Smooth muscle cell (in vitro differentiated cells): ENCODE results near the gene TMEM120B. TPM values are rescaled to one million over a fixed set of nuclear protein-coding genes. Genes with fewer than 3 reads are reported as not detected.

Experiments
- DNase-seq: peaks from one replicate; lab custom pipeline; 2025; ENCODE audit not compliant: unreplicated experiment; lab: John Stamatoyannopoulos, UW
- H2AFZ ChIP-seq: fragments of 200-600 bp; sonication (generic); 2 replicates; pipeline ENCODE4 v1.6.0; 2016; ENCODE audit warnings: antibody characterized with exemption, low read depth, mild to moderate bottlenecking
- H3F3A ChIP-seq: fragments of 200-600 bp; sonication (generic); 2 replicates; pipeline ENCODE4 v1.6.0; 2017; ENCODE audit warnings: antibody characterized with exemption, low read depth
- H3K27ac ChIP-seq: fragments of 200-600 bp; sonication (generic); 2 replicates; pipeline ENCODE4 v1.5.1; 2016; ENCODE audit warnings: low read depth, mild to moderate bottlenecking
- H3K27me3 ChIP-seq: fragments of 200-600 bp; sonication (generic); 2 replicates; pipeline ENCODE4 v1.6.1; 2016; ENCODE audit warnings: low read depth, mild to moderate bottlenecking
- H3K36me3 ChIP-seq: fragments of 200-600 bp; sonication (generic); 2 replicates; pipeline ENCODE4 v1.5.1; 2016; ENCODE audit warnings: low read depth
- H3K4me1 ChIP-seq: fragments of 200-600 bp; sonication (generic); 2 replicates; pipeline ENCODE4 v1.5.1; 2016; ENCODE audit warnings: low read depth
- H3K4me2 ChIP-seq: fragments of 200-600 bp; sonication (generic); 2 replicates; pipeline ENCODE4 v1.6.0; 2016; ENCODE audit warnings: mild to moderate bottlenecking
- H3K4me3 ChIP-seq: fragments of 200-600 bp; sonication (generic); 2 replicates; pipeline ENCODE4 v1.5.1; 2016; ENCODE audit warnings: mild to moderate bottlenecking
- H3K79me2 ChIP-seq: fragments of 200-600 bp; sonication (generic); 2 replicates; pipeline ENCODE4 v1.6.0; 2016; ENCODE audit warnings: low read depth, mild to moderate bottlenecking
- H3K9ac ChIP-seq: fragments of 200-600 bp; sonication (generic); 2 replicates; pipeline ENCODE4 v1.6.0; 2016; ENCODE audit warnings: low read depth
- H3K9me3 ChIP-seq: fragments of 200-600 bp; sonication (generic); replicated peaks from 2 replicates; pipeline ENCODE4 v1.5.1; 2016; ENCODE audit warnings: low read depth
- H4K20me1 ChIP-seq: fragments of 200-600 bp; sonication (generic); 2 replicates; pipeline ENCODE4 v1.6.0; 2016; ENCODE audit warnings: low read depth
- WGBS: methylation state at CpG from one replicate; pipeline ENCODE4 v1.1.7; 2016; ENCODE audit warnings: low lambda C conversion rate; 5-methylcytosine and 5-hydroxymethylcytosine counted together
- polyA plus RNA-seq: library from polyadenylated mRNA; unstranded; fragments of >200 nt; fragmentation: Nextera tagmentation; extraction: Ambion mirVana; gene quantifications from 2 replicates; pipeline ENCODE4 v1.2.1, GENCODE V29; 2016
- total RNA-seq: library from RNA; depleted of rRNA; stranded (reverse); fragments of >200 nt; gene quantifications from 2 replicates; pipeline ENCODE4 v1.2.3, GENCODE V29; 2014
- TF ChIP-seq, protein P1 (sequence below): fragments of 200-600 bp; sonication (generic); IDR thresholded peaks from 2 replicates; pipeline ENCODE4 v1.5.1; 2017; ENCODE audit warnings: borderline replicate concordance, mild to moderate bottlenecking, antibody characterized with exemption; ENCODE audit not compliant: insufficient read depth, poor library complexity, severe bottlenecking

TMEM120B gene
- total and polyA plus RNA-seq, 2 experiments from 2014 or later, result 5.3 to 7.6 TPM

- TF ChIP-seq, protein P1, sequence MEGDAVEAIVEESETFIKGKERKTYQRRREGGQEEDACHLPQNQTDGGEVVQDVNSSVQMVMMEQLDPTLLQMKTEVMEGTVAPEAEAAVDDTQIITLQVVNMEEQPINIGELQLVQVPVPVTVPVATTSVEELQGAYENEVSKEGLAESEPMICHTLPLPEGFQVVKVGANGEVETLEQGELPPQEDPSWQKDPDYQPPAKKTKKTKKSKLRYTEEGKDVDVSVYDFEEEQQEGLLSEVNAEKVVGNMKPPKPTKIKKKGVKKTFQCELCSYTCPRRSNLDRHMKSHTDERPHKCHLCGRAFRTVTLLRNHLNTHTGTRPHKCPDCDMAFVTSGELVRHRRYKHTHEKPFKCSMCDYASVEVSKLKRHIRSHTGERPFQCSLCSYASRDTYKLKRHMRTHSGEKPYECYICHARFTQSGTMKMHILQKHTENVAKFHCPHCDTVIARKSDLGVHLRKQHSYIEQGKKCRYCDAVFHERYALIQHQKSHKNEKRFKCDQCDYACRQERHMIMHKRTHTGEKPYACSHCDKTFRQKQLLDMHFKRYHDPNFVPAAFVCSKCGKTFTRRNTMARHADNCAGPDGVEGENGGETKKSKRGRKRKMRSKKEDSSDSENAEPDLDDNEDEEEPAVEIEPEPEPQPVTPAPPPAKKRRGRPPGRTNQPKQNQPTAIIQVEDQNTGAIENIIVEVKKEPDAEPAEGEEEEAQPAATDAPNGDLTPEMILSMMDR, result no peak
- H2AFZ ChIP-seq, result no peak overlapping the region
- H3K9ac ChIP-seq, result no peak overlapping the region
- no peaks in the 10 kb centered on the region for H3F3A ChIP-seq
- H3K9me3 ChIP-seq, result no peaks in the 10 kb centered on the region
- H3K4me3 ChIP-seq, result no peak overlapping the region
- H3K4me2 ChIP-seq, result no peak overlapping the region
- no peaks in the 10 kb centered on the region for H3K36me3 ChIP-seq
- peaks cover 6% of the 10 kb centered on the region for H3K4me1 ChIP-seq
- no peaks in the 10 kb centered on the region for H3K27me3 ChIP-seq
- WGBS, result 91% methylated on average over 10 of the region's 10 CpGs
- H4K20me1 ChIP-seq, result peaks cover 18% of the 10 kb centered on the region
- no peaks in the 10 kb centered on the region for H3K79me2 ChIP-seq
- peak overlapping the region; percentile 69 for H3K27ac ChIP-seq
- no peak for DNase-seq
These were observed 36.7 kb downstream of the TMEM120B start for GRCh38 chr12:121749267-121749666.

DNA sequence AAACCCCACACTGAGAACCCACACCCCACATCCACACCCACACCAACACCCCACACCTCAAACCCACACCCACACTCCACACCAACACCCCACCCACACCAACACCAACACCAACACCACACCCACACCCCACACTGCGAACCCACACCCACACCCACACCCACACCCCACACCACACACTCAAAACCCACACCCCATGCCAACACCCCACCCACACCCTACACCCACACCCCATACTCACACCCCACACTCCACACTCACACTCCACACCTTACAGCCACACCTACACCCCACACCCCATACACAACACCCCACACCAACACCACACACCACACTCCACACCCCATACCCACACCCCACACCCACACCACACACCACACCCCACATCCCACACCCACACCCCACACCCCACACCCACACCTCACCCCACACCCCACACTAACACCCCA is 38.0 kb downstream of the TMEM120B start:
- Histone ChIP-seq H3K9ac (no peak overlapping the region), H2AFZ (no peak overlapping the region), H3K4me1 (peaks cover 6% of the 10 kb centered on the region), H3K4me2 (no peak overlapping the region), H3K4me3 (no peak overlapping the region), H4K20me1 (peaks cover 13% of the 10 kb centered on the region), H3K27ac (no peak overlapping the region), H3K36me3 (no peaks in the 10 kb centered on the region), H3K27me3 (no peaks in the 10 kb centered on the region), H3K79me2 (no peaks in the 10 kb centered on the region), H3F3A (no peaks in the 10 kb centered on the region), H3K9me3 (no peaks in the 10 kb centered on the region)
- DNase-seq, result no peak
- TF ChIP-seq, protein P1, result no peak
- WGBS, result no CpG with 5 or more reads among the region's 1 CpG

GRCh38 chr12:121751034-121751433 is 38.5 kb downstream of the TMEM120B start:
- Histone ChIP-seq H3K9ac (no peak overlapping the region), H3K27ac (no peak overlapping the region), H4K20me1 (peaks cover 12% of the 10 kb centered on the region), H3K4me2 (no peak overlapping the region), H3K4me1 (peaks cover 6% of the 10 kb centered on the region), H3K79me2 (no peaks in the 10 kb centered on the region), H2AFZ (no peak overlapping the region), H3K27me3 (no peaks in the 10 kb centered on the region), H3K4me3 (no peak overlapping the region), H3K36me3 (no peaks in the 10 kb centered on the region), H3K9me3 (no peaks in the 10 kb centered on the region), H3F3A (no peaks in the 10 kb centered on the region)
- TF ChIP-seq, protein P1, result no peak
- no peak for DNase-seq
- WGBS, result no CpG with 5 or more reads among the region's 1 CpG

DNA sequence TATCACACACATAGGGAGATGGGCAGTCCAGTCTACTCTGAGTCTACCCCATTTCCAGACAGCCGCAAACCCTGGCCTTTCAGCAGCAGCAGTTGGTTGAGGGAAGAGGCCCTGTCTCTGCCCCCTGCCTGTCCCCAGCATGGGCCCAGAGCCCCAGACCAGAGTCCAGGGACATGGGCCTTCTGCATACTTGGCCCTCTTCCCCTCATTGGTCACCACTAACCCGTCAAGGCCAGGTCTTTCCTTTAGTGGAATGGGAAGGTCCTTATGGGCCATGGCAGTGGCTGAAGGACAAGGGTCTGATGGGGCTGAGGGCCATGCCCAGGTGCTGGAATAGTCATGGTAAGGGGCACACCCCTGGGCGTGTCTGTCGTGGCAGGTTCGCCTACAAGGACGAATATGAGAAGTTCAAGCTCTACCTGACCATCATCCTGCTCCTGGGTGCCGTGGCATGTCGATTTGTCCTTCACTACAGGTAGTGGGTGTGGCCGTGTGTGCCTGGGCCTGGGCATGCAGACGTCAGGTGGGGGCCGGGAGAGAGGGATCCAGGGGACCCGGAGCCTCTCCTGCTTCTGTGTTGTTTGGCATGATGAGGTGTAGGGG is 39.3 kb downstream of the TMEM120B start:
- DNase-seq, result no peak
- 97% methylated on average over 12 of the region's 12 CpGs for WGBS
- H3F3A ChIP-seq, result no peaks in the 10 kb centered on the region

More for the DNA sequence above, 39.3 kb downstream of the TMEM120B start:
- Histone ChIP-seq H4K20me1 (peaks cover 7% of the 10 kb centered on the region), H3K4me1 (peaks cover 6% of the 10 kb centered on the region), H3K36me3 (no peaks in the 10 kb centered on the region), H3K27ac (no peak overlapping the region), H2AFZ (no peak overlapping the region), H3K27me3 (no peaks in the 10 kb centered on the region), H3K4me2 (no peak overlapping the region), H3K9me3 (no peaks in the 10 kb centered on the region), H3K4me3 (no peak overlapping the region), H3K79me2 (no peaks in the 10 kb centered on the region), H3K9ac (no peak overlapping the region)
- TF ChIP-seq, protein P1, result no peak
